OCI-LY3 (cell line): ENCODE measurements around the gene CPSF7.

Experiments used
- CTCF ChIP-seq: fragments of 200-600, 300-600 bp; sonication (generic); IDR thresholded peaks from 2 replicates; pipeline ENCODE4 v1.5.1; 2014; ENCODE audit warnings: antibody characterized with exemption, low read length, low read depth
- EZH2phosphoT487 ChIP-seq: fragments of 200-600 bp; shearing (Covaris generic); IDR thresholded peaks from 2 replicates; pipeline ENCODE4 v1.6.1; 2018; ENCODE audit warnings: antibody characterized with exemption, mixed run types, low read depth

- TF ChIP-seq CTCF = no peak
- no peak for TF ChIP-seq EZH2phosphoT487
Observed at GRCh38 chr11:61354208-61354607, 75.6 kb downstream of the CPSF7 start.
